HPDE6-E6E7 (cell line): ENCODE measurements around the gene DNAH14.
"Not testable (repeated sequence)": the region's sequence is repeated elsewhere in the genome, so short reads cannot be mapped to it uniquely, and the experiment has no call there.

Source experiments
- DNase-seq: peaks from one replicate; pipeline ENCODE4 v3.0.0; 2011; ENCODE audit warnings: missing footprints; ENCODE audit errors: extremely low spot score

DNAH14 gene

DNA sequence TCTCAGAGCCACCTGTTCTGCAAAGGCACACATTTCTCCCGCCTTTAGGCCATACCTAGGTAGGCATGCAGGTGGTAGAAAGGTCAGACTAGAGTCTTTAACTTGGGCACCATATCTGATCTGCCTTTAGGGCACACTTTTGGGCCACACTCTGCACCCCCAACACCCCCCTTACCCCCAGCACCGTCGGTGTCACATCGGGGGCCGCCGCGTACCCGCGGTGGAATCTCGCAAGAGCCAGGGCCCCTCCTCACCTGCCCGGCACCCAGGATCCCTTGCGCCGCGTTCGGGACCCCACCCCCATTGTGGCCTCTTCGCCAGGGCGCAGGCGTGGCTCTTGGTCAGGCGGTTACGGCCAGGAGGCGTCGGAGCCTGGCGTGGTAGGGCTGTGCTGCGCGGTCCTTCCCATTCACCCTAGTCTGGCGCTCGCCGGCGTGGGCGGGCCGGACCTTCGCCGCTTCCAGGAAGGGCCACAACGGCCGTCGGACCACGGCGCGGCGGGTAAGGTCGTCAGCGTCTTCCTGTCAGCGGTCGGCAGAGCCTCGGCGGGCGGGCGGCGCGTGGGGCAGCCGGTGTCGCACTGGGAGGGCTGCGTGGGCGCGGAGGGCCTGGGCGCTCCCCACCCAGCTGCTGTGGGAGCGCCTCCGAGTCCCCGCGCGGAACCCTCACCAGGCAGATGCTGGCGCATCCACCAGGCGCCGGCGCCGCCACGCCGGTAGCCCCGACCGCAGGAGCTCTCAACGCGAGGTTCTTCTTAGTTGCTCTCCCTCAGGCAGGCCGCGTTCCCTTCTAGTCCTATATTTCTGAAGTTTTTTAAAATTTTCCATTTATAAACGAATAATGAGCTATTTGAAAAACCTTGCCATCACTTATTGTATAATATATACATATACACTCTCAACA lies at the start of gene DNAH14:
DNAH14 (plus strand) TSS at position 341 of the 903 bp plus-strand sequence. CDS start 23,028 bp downstream, outside the sequence.
- DNase-seq = peak; percentile 71

DNA sequence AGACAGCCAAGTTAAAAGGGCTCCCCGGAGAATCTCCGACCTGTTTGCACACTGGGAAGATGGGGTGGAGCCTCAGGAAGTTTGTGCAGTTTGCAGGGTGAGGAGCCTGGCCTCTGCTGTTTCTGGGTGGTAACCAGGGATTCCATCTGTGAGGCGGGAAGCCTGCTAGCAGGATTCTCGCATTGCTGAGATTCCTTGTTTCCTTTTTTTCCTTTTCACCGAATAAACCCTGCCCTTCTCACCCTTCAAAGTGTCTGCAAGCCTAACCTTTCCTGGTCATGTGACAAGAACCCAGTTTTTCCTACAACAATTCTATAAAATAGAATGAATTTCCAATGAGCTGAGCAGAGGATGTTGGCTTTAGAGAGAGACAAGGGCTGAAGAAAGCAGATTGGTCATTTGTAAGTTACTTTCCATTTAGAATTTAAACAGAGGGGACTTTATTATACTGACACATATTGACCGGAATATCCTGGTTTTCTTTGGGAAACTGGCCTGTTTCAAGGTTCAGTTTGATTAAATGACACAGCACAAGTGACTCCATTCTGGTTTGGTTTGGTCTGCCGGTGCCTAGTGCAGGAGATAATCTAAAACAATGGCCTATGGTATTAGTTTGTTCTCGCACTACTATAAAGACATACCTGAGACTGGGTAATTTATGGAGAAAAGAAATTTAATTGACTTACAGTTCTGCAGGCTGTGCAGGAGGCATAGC lies 48.7 kb upstream of the DNAH14 start:
- DNase-seq = no peak

DNA sequence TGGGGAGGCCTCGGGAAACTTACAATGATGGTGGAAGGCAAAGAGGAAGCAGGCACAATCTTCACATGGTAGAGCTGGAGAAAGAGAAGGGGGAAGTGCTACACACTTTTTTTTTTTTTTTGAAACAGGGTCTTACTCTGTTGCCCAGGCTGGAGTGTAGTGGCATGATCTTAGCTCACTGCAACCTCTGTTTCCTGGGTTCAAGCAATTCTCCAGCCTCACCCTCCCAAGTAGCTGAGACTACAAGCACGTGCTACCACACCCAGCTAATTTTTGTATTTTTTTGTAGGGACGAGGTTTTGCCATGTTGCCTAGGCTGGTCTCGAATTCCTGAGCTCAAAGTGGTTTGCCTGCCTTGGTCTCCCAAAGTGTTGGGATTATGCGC lies 48.2 kb upstream of the DNAH14 start:
- DNase-seq = not testable (repeated sequence)

DNA sequence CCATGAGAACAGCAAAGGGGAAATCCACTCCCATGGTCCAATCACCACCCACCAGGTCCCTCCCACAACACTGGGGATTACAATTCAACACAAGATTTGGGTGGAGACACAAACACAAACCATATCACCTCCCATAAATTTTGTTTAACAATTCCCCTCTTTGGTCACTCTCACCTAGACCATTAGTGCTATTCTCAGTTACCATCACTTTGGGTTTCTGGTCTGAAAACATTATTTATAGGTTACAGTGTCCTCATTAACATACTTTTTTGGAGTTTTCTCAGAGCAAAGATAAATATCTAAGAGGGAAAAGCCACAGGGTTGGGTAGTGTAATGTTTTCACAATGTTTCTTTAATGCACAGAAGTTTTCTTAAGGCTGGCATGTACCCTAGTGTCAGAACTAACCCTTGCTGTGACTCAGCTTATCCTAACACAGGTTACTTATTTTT lies 47.7 kb upstream of the DNAH14 start:
- no peak for DNase-seq

DNA sequence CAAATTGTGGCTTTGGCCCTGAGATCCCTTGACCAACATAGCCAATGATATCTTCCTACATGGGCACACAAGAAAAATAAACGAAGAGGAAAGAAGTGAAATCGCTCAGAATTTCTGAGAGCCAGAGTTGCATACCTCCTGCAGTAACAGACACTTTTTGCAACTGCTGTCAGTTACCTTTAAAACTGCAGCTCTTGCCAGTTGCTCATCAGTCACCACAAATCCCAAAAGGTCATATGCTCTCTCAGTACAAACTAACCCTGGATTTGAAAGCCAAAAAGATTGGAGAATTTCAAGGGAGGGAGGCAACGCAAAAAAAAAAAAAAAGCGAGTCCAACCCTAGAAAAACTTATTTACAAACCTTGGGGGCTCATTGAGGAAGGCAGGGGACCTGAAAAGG lies 47.2 kb upstream of the DNAH14 start:
- DNase-seq = no peak

DNA sequence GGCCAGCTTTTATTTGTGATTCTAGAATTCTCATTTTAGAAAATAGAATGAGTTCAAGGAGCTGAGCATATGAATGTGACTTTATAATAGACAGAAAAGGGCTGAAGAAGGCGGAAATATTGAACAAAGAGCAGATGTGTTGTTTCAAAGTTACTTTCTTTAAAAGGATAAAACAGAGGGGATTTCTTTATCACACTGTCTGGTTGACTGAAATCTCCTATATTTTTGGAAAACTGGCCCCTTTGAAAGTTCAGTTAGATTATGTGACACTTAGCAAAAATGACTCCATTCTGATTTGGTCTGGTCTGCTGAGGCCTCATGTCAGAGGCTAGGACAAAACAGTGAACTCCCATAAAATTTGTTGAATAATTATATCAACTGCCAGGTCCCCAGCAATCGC lies 46.4 kb upstream of the DNAH14 start:
- DNase-seq = no peak

DNA sequence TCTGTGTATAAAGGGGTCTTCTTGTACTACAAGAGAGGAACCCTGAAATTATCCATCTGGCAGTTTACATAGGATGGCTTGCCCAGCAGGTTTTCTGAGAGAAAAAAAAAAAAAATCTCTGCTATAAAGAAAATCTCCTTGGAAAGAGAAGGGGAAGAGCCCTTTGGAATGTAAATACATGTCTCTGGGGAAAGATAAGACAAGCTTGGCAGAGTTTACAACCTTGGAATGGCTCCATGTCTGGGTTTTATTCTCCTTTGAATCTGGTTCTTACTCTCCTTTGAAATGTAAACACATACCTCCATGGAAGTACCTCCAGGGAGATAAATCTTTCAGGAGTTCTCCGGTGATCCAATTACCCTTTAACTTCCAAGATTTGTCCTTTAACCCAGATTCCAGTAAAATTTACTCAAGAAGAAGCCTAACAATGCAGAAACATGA lies 45.1 kb upstream of the DNAH14 start:
- DNase-seq = no peak

DNA sequence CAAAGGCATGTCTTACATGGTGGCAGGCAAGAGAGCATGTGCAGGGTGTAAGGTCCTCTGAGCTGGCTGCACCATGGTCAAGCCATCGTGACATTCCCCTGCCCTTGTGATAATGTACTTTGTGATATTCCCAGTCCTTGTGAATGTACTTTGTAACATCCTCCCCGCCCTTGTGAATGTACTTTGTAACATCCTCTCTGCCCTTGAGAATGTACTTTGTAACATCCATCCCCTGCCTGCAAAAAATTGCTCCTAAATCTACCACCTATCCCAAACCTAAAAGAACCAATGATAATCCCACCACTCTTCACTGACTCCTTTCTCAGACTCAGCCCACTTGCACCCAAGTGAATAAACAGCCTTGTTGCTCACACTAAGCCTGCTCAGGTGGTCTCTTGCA lies 44.1 kb upstream of the DNAH14 start:
- DNase-seq = not testable (repeated sequence)

DNA sequence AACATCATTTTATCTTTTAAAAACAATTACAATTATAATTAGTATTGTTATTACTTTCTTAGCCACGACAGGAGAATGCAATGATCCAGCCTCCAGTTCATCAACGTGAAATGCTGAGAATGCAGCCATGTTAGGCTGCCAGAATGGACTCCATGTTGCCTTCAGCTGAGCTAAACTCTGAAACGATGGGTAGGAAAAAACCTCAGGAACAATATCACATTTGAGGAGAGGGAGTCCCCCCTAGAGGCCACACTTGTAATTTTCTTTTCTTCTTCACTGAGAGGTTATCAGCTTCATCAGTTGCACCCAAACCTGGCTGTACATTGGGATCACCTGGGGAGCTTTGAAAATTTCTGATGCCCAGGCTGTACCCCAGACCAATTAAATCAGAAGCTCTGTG lies 34.6 kb upstream of the DNAH14 start:
- peak; percentile 8 for DNase-seq

DNA sequence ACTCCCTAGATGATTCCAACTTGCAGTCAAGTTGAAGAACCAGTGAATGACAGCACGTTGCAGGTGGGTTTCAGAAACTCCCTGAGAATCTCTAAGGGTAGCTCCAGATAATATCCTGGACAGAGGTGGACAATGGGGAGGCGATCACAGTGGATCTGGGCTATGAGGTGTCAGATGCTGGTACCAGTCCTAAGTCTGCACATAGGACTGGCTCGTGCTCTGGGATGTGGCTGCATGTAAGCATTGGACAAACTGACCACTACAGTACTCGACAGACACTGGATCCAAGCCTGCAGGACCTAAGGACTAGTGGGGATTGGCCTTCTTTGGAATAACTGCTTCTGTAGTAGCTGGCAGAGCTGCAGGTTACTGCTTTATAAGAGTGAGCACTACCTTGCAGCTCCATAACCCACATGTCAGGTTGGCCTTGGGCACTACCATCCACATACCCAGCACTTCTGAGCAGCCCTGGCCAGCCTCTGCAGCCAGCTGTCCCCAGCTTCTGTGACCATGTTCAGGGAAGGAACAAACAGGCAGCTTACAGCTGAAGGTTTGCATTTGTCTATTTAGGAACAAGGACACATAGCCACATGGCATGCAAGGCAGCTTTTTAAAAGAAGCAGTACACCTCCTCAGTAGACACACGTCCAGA lies 33.2 kb upstream of the DNAH14 start:
- DNase-seq = no peak

DNA sequence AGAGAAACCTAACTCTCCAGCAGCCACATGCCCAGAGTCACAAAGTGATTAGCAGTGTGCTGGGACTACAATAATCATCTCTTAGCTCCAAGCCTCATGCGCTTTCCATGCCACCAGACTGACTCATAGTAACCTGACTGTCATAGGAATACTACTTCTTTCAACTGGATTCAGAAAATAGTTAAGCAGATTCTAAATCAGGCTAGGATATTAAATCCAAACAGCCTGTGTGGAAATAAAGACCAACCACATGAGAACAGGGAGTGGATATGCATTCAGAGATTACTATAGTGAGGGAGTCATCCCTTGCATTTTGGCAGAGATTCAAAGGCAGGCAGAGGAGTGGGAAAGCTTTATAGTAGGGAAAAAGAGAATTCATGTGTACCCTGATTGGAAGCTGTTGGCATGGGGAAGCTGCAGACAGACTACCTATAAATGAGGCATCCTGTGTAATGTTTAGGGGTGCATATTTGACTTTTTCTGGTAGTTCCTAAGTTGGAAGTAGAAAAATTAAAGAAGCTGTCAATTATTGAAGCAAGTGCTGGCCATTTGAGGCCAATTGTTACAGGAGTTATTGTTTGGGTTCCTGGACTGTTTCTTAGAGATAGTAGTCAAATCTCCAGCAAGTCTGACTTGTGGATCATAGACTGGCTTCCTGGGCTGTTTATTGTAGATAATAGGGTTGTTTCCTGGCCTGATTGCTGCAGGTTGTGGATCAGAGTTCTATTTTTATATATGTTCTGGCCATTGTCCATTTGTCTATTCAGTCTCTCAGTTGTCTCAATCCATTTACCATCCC lies 31.7 kb upstream of the DNAH14 start:
- no peak for DNase-seq

DNA sequence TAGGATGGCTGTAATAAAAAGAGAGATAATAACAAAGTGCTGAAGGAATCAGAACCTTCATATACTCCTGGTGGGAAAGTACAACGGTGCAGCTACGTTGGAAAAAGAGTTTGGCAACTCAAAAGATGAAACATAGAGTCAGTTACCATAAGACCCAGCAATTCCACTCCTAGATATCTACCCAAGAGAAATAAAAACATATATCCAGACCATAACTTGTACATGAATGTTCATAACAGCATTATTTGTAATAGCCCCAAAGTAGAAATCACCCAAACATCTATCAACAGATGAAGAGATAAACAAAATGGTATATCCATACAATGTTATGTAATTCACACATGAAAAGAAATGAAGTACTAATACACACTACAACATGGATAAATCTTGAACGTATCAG lies 30.5 kb upstream of the DNAH14 start:
- DNase-seq = no peak

DNA sequence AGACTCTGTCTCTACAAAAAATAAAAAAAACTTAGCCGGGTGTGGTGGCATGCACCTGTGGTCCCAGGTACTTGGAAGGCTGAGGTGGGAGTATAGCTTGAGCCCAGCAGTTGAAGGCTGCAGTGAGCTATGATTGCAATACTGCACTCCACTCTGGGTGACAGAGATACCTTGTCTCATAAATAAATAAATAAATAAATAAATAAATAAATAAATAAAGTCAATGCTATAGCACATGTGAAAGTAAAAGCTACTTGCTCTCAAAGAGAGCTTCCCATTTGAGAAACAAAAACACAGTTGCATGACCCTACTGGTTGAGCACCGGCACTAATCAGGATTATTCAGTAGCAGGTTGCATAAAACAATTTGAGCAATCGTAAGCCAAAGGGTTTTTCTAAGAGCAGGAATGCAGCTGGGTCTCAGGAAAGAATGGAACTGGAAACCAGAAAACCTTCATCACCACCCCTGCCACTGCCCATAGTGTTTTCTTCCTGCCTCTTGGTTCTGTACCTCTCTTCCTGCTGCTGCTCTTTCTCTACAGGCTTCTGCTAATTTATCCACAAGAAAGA lies 29.3 kb upstream of the DNAH14 start:
- no peak for DNase-seq

DNA sequence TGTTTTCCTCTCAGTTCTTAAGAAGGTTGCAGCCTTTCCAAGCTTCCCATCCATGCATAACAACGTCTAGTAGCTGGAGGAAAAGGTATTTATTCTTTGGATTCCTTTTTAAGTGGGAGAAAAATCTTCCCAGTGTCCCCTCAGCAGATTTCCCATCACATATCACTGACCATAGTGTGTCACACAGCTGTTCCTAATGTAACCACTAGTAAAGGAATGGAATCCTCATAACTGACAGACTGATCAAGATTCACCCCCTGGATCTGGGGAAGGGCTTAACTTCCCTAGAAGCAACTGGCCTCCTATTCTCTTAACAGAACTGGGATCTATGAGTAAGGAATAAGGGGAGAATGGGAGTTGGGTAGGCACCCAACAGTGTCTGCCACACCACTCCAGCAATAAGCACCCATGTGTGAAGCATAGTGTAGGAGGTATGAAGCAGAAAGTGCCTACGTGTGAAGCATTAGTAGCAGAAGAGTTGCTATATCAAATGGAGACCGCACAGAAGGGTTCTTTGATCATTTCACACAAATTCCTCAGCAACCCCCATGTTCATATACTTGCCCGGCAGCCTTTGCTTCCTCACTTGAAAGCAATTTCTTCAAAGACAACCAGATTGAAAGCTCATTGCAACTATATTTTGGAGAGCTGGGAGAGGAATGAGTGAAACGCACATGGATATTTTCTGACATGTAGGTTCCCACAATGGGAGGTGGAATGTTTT lies 28.2 kb upstream of the DNAH14 start:
- no peak for DNase-seq

DNA sequence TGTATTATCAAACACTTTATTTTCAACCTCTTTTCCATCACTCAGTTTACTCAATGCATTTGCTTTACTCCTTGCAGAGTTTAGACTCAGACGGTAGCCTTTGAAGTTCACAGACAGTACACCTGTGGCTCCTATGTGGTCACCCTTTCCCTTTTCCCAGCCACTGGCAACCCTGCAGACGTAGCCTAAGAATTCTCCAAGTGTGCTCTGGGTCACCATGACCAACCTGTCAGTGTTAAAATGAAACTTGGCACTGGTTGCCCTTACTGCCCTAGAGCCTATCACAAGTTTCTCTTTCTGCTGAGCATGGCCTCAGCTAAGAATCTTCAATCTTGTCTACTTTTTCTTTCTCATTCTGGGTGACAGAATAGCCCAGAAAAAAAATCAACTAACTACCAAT lies 25.5 kb upstream of the DNAH14 start:
- DNase-seq = no peak

DNA sequence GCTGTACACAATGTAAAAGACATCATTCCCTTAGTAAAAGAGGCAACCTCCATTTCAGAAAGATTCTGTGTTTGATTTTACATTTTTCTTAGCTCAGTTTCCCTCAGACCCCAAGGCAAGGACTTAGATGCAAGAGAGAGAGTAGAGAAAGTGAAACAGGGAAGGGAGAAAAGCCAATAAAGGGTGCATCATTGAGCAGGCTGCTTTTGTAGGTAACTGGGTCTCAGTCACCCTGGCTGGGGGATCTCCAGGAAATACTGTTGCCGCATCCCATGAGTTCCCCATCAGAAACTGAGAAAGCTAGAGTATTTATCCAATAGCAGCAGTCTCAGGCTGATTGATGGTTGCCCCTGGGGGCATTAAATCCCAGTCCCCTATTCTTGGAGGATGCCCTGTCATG lies 23.1 kb upstream of the DNAH14 start:
- no peak for DNase-seq

DNA sequence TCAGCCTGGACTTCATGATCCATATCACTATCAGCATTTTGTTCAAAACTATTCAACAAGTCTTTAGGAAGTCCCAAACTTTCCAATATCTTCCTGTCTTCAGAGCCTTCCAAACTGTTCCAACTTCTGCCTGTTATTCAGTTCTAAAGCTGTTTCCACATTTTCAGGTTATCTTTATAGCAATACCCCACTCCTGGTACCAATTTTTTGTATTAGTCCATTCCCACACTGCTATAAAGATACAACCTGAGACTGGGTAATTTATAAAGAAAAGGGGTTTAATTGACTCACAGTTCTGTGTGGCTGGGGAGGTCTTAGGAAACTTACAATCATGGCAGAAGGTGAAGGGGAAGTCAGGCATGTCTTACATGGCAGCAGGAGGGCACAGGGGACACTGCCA lies 18.3 kb upstream of the DNAH14 start:
- DNase-seq = no peak

DNA sequence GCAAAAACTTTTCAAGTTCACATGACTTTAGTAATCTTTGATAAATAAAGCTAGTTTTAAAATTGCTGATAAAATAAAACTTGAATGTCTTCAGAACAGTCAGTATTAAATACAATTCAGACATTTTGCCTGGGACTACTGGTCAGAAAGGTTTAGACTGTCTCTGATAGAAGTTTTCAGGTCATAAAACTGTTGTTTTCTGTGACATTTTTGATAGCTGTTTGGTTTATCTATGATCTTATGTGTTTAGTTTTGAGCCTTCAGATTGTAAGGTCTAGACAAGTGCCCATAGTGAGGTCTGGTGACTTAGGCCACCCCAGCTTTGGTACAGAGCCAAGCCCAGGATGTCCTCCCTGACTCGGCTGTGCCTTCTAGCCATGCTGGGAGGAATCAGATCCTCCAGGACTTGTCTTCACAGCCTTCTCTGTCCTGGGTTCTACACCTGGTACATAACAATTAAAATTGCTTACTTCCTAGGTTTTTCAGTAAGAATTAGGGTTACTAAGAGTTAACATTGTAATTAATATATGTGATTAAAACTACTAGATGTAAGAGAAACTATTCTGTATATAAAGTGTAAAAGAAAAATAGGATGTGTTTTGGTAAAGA lies 15.1 kb upstream of the DNAH14 start:
- no peak for DNase-seq

DNA sequence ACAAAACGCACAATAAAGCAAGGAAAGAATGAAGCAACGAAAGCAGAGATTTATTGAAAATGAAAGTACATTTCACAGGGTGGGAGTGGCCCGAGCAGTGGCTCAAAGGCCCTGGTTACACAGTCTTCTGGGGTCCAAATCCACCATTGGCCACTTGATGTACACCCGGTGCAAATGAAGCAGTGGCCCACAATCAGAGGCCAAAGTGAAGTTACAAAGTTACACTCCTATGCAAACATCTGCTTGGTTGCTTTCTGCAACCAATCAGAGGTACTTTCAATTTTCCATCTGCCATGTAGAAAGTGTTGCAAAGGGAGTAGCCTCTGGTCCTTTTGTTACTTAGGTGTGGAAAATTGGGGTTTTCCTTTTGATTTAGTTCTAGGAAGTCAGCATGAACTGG lies 10.0 kb upstream of the DNAH14 start:
- DNase-seq = no peak

DNA sequence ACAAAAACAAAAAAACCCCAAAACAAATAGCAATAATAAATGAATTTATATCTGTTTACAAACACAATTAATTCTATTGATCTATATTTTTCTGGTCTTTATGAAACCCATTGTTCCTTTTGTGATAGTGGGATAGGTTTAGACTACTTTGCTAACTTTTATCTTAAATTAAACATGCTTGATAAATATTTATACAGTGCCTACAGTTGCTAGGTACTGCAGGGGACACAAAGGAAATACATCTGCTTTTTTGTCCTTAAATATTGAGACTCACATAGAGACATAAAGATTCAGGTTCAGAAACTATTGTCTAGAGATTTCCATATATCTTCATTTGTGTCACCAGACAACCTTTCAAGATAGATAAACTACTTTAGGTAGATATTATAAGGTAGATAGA lies 8.5 kb upstream of the DNAH14 start:
- no peak for DNase-seq
